SK-N-MC (cell line): ENCODE measurements around the gene MCTP2.

Source experiments
- EZH2 ChIP-seq: fragments of 200-600 bp; sonication (generic); IDR thresholded peaks from one replicate; pipeline ENCODE4 v1.6.1; 2017; ENCODE audit warnings: antibody characterized with exemption
- FOXP2 ChIP-seq: optimal IDR thresholded peaks from 2 replicates; pipeline ENCODE3; 2011; ENCODE audit warnings: mild to moderate bottlenecking, moderate library complexity; ENCODE audit not compliant: insufficient read depth; ENCODE audit errors: extremely low read length, control extremely low read depth
- POLR2AphosphoS5 ChIP-seq: IDR thresholded peaks from 2 replicates; pipeline ENCODE4 v1.6.1; 2012; ENCODE audit warnings: mild to moderate bottlenecking, low read depth, low read length, borderline replicate concordance

GRCh38 chr15:94386351-94386750, 155.0 kb downstream of the MCTP2 start:
- TF ChIP-seq POLR2AphosphoS5 = no peak
- no peak for TF ChIP-seq EZH2
- no peak for TF ChIP-seq FOXP2
